SK-N-SH (cell line): ENCODE results near the gene NIN.

Experiments
- EZH2phosphoT487 ChIP-seq: fragments of 200-600 bp; sonication (generic); IDR thresholded peaks from 2 replicates; pipeline ENCODE4 v1.6.1; 2017; ENCODE audit warnings: low read depth, mixed run types, mild to moderate bottlenecking, antibody characterized with exemption, moderate library complexity, borderline replicate concordance
- MEF2A ChIP-seq: IDR thresholded peaks from 2 replicates; pipeline ENCODE4 v1.4.0; 2012; ENCODE audit warnings: low read depth, borderline replicate concordance
- NRF1 ChIP-seq: IDR thresholded peaks from 2 replicates; pipeline ENCODE4 v1.6.1; 2012; ENCODE audit warnings: low read depth, mild to moderate bottlenecking, low read length
- POLR2AphosphoS5 ChIP-seq: IDR thresholded peaks from 2 replicates; pipeline ENCODE4 v1.6.1; 2012; ENCODE audit warnings: low read depth, low read length
- TAF1 ChIP-seq: IDR thresholded peaks from 2 replicates; pipeline ENCODE4 v1.6.1; 2012; ENCODE audit warnings: low read depth, mild to moderate bottlenecking, low read length, moderate library complexity, borderline replicate concordance
- TF ChIP-seq, protein P1 (sequence below): fragments of 200-600 bp; sonication (generic); IDR thresholded peaks from 2 replicates; pipeline ENCODE4 v1.6.1; 2017; ENCODE audit warnings: antibody characterized with exemption, mild to moderate bottlenecking, moderate library complexity

DNA sequence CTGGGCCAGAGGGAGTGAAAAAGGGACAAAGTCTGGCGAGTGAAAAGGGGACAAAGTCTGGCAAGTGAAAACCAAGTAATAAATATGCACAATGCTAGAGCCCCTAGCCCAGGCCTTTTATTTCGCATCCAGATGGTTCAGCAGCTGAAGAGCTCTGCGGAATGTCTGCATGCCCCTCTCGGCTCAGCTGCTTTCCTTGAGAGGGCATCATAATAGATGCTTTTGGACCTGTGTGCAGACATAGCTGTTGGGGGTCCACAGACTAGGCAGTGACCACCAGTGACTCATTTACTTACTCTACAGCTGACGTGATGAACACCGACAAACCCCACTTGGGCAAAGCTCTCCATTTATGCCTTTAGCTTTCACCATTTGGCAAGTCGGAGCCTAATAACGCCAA lies 4.3 kb downstream of the NIN start:
- TF ChIP-seq EZH2phosphoT487, result no peak
- TF ChIP-seq NRF1, result no peak
- no peak for TF ChIP-seq TAF1
- no peak for TF ChIP-seq POLR2AphosphoS5
- TF ChIP-seq, protein P1, sequence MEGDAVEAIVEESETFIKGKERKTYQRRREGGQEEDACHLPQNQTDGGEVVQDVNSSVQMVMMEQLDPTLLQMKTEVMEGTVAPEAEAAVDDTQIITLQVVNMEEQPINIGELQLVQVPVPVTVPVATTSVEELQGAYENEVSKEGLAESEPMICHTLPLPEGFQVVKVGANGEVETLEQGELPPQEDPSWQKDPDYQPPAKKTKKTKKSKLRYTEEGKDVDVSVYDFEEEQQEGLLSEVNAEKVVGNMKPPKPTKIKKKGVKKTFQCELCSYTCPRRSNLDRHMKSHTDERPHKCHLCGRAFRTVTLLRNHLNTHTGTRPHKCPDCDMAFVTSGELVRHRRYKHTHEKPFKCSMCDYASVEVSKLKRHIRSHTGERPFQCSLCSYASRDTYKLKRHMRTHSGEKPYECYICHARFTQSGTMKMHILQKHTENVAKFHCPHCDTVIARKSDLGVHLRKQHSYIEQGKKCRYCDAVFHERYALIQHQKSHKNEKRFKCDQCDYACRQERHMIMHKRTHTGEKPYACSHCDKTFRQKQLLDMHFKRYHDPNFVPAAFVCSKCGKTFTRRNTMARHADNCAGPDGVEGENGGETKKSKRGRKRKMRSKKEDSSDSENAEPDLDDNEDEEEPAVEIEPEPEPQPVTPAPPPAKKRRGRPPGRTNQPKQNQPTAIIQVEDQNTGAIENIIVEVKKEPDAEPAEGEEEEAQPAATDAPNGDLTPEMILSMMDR, result no peak
- TF ChIP-seq MEF2A, result no peak
